Fibroblast of lung (primary cell): ENCODE data around the gene GNB3. TPM values are rescaled to one million over a fixed set of nuclear protein-coding genes. Genes with fewer than 3 reads are reported as not detected.
"Not testable (repeated sequence)": the region's sequence is repeated elsewhere in the genome, so short reads cannot be mapped to it uniquely, and the experiment has no call there.

Source experiments
- DNase-seq, 2 donors: peaks; one replicate each; pipeline versions ENCODE4 v3.0.0 to v3.0.0-alpha.2; 2010; ENCODE audit warnings: low read depth in 2 of 2
- H2AFZ ChIP-seq: 2 replicates; pipeline ENCODE4 v1.5.1; 2012; ENCODE audit warnings: low read length, control low read depth, inconsistent platforms
- H3K27ac ChIP-seq: 2 replicates; pipeline ENCODE4 v1.5.1; 2011; ENCODE audit warnings: low read length, control low read depth; ENCODE audit not compliant: insufficient read depth
- H3K27me3 ChIP-seq: 2 replicates; pipeline ENCODE4 v1.5.1; 2011; ENCODE audit warnings: mild to moderate bottlenecking, low read length; ENCODE audit not compliant: control insufficient read depth, insufficient read depth
- H3K36me3 ChIP-seq: 2 replicates; pipeline ENCODE4 v1.5.1; 2011; ENCODE audit warnings: low read length; ENCODE audit not compliant: control insufficient read depth, insufficient read depth
- H3K4me1 ChIP-seq: 2 replicates; pipeline ENCODE4 v1.5.1; 2011; ENCODE audit warnings: low read length; ENCODE audit not compliant: control insufficient read depth, insufficient read depth; ENCODE audit errors: extremely low read depth
- H3K4me2 ChIP-seq: 2 replicates; pipeline ENCODE4 v1.5.1; 2011; ENCODE audit warnings: low read length, control low read depth; ENCODE audit not compliant: insufficient read depth; ENCODE audit errors: extremely low read depth
- H3K4me3 ChIP-seq, 4 experiments: fragments of 200-600 bp in 1 of 4; sonication (generic) in 1 of 4; replicated peaks in 1 of 4; 2 replicates each; pipeline ENCODE4 v1.5.1; 2011 to 2016; ENCODE audit warnings: low read length in 4 of 4, low read depth in 3 of 4, mild to moderate bottlenecking in 3 of 4, control low read depth in 2 of 4, inconsistent platforms in 1 of 4, mixed read lengths in 1 of 4; ENCODE audit not compliant: insufficient read depth in 1 of 4; ENCODE audit errors: control extremely low read depth in 1 of 4
- H3K79me2 ChIP-seq: 2 replicates; pipeline ENCODE4 v1.5.1; 2012; ENCODE audit warnings: mild to moderate bottlenecking, low read length, inconsistent platforms; ENCODE audit not compliant: control insufficient read depth, insufficient read depth
- H3K9ac ChIP-seq: 2 replicates; pipeline ENCODE4 v1.5.1; 2011; ENCODE audit warnings: mild to moderate bottlenecking, low read length, control low read depth; ENCODE audit not compliant: insufficient read depth
- H3K9me3 ChIP-seq: 2 replicates; pipeline ENCODE4 v1.5.1; 2012; ENCODE audit warnings: low read depth, low read length; ENCODE audit not compliant: control insufficient read depth, insufficient read depth
- H4K20me1 ChIP-seq: 2 replicates; pipeline ENCODE4 v1.5.1; 2011; ENCODE audit warnings: low read length; ENCODE audit not compliant: control insufficient read depth, insufficient read depth; ENCODE audit errors: extremely low read depth
- EZH2 ChIP-seq: IDR thresholded peaks from 2 replicates; pipeline ENCODE4 v1.5.1; 2012; ENCODE audit warnings: low read length, control low read depth, mild to moderate bottlenecking; ENCODE audit errors: missing control alignments
- polyA plus RNA-seq, 2 donors: library from polyadenylated mRNA; depleted of rRNA in 1 of 2; stranded (reverse) in 1 of 2; unstranded in 1 of 2; fragments of >200 nt; gene quantifications; 2 replicates each; pipeline ENCODE4 v1.2.1, GENCODE V29; 2011 to 2012; ENCODE audit warnings: missing spikeins in 1 of 2
- total RNA-seq: library from RNA; depleted of rRNA; stranded (reverse); fragments of >200 nt; gene quantifications from 2 replicates; pipeline ENCODE4 v1.2.1, GENCODE V29; 2014
- TF ChIP-seq, protein P1 (sequence below), 2 donors: IDR thresholded peaks in 1 of 2; conservative IDR thresholded peaks in 1 of 2; 1 replicate in 1 of 2; 2 replicates in 1 of 2; pipeline ENCODE4 v1.5.1; 2011 to 2012; ENCODE audit warnings: low read length in 2 of 2, control low read depth in 1 of 2, inconsistent platforms in 1 of 2, low read depth in 1 of 2, mild to moderate bottlenecking in 1 of 2

Gene GNB3
- total and polyA plus RNA-seq, 2 donors (not counting 1 experiment from before 2014, with no cell fraction given): 1.7 to 2.7 TPM

DNA sequence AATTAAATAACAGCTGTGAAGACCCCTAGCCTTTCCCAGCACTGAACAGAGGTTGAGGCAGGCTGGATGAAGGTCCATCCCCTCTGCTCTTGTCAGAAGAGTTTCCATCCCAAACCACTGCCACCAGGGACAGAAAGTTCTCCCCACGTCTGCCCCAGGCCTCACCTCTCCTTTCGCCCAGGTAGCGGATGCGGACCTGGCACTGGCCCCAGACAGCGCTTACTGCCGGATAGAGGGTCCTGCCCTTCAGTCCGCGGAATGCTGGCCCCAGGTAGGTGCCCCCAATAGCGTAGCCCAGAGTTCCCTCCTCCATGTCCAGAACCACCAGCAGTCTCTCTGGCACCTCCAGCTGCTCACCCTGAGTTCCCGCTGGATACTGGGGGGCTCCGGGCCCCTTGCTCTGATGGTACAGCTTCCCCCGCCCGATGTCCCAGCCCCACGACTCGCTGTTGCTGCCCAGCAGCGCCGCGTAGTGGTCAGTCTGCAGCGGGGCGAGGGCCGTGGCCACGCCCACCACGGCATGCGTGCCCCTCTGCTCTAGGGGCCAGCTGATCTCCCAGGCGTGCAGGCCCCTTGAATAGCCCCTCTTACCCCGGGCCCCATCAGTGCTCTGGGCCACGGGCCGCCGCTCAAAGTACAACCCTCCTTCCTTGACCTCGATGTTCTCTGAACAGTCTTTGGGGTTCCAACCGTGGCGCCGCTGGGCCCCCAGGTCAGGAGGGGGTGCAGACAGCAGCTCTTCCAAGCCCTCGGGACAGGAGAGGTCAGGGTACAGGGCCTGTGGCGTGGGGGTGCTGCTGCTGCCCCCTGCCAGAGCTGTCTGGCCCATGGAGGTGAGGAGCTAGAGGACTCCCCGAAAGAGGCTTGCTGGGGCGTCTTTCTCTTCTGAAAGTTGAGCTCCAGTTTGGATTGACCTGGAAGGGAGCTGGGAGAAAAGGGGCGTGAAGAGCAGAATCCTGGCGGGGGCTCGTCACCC is 31.6 kb downstream of the GNB3 start:
- H3K9me3 ChIP-seq: no peaks in the 10 kb centered on the region
- TF ChIP-seq, protein P1, sequence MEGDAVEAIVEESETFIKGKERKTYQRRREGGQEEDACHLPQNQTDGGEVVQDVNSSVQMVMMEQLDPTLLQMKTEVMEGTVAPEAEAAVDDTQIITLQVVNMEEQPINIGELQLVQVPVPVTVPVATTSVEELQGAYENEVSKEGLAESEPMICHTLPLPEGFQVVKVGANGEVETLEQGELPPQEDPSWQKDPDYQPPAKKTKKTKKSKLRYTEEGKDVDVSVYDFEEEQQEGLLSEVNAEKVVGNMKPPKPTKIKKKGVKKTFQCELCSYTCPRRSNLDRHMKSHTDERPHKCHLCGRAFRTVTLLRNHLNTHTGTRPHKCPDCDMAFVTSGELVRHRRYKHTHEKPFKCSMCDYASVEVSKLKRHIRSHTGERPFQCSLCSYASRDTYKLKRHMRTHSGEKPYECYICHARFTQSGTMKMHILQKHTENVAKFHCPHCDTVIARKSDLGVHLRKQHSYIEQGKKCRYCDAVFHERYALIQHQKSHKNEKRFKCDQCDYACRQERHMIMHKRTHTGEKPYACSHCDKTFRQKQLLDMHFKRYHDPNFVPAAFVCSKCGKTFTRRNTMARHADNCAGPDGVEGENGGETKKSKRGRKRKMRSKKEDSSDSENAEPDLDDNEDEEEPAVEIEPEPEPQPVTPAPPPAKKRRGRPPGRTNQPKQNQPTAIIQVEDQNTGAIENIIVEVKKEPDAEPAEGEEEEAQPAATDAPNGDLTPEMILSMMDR (conservative IDR thresholded peaks at IDR 0.05 in 1 of 2, IDR thresholded peaks at IDR 0.05 in 1 of 2; ENCODE audit: low read depth in 1 of 2, low read length in 2 of 2): peak; percentile 91 to 92
- no peak for TF ChIP-seq EZH2
- peaks cover 18% of the 10 kb centered on the region for H3K36me3 ChIP-seq
- peak overlapping the region; percentile 81 to 94 (median 92) for H3K4me3 ChIP-seq
- DNase-seq: peak; percentile 58 to 63
- peaks cover 43% of the 10 kb centered on the region for H3K79me2 ChIP-seq
- H3K9ac ChIP-seq: peak overlapping the region; percentile 80
- no peak overlapping the region for H2AFZ ChIP-seq
- H3K4me1 ChIP-seq: peaks cover 28% of the 10 kb centered on the region
- H3K27ac ChIP-seq: peak overlapping the region; percentile 79
- H3K4me2 ChIP-seq: peak overlapping the region; percentile 99
- H4K20me1 ChIP-seq: peaks cover 4% of the 10 kb centered on the region
- H3K27me3 ChIP-seq: no peaks in the 10 kb centered on the region

DNA sequence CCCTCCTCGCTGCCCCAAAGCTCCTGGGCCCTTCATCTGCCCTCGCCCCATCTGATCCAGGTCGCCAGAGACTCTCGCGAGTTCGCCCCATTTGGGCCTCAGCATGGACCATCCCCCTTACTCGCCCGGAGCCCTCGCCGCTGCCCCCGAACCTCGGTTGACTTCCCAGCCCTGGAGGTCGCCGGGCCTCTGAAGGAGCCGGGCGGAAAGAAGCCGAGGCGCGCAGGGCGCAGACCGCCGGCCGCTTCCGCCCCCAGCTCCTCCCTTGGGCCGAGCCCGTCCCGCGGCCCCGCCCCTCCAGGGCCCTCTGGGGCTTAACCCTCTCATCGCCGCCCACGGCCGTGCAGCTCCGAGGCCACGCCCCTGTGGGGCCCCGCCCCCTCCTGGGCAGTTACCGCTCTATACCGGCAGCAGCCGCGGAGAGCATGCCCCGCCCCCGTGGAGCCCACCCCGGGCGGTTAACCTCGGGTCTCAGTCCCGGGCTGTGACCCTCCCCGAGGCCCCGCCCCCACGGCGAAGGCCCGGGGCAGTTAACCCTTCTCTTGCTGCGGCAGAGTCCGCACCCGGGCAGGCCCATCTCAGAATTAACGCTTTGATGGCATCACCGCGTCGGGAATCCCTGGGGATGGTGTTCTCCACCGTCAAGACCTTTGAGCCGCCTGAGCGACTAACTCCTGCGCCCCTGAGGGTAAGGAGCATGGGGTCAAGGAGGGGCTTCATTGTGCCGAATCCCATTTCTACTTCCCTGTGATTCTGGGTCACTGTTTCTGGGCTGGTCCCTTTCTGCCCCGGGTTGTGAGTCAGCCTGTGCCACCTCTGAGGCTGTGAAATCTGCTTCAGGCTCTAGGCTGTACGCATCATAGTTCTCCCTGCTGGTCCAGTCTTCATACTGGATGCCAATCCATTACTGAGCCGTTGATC is 32.6 kb downstream of the GNB3 start, which contains the start of gene SPSB2:
Gene SPSB2 (minus strand): TSS at position 210 of the 921 bp plus-strand sequence. CDS start 402 bp downstream, outside the sequence.
- DNase-seq: peak; percentile 92 to 94
- Histone ChIP-seq H4K20me1 (peaks cover 4% of the 10 kb centered on the region), H3K4me1 (peaks cover 28% of the 10 kb centered on the region), H2AFZ (peak within 1 kb of the TSS; percentile 80), H3K27ac (peak within 1 kb of the TSS; percentile 79), H3K4me2 (peak within 1 kb of the TSS; percentile 99), H3K4me3 (peak within 1 kb of the TSS; percentile 81 to 94 (median 92)), H3K79me2 (peaks cover 33% of the 10 kb centered on the region), H3K9ac (peak within 1 kb of the TSS; percentile 80), H3K9me3 (no peaks in the 10 kb centered on the region), H3K36me3 (peaks cover 18% of the 10 kb centered on the region), H3K27me3 (no peaks in the 10 kb centered on the region)
- TF ChIP-seq, protein P1 (conservative IDR thresholded peaks at IDR 0.05 in 1 of 2, IDR thresholded peaks at IDR 0.05 in 1 of 2; ENCODE audit: low read depth in 1 of 2, low read length in 2 of 2): no peak
- no peak for TF ChIP-seq EZH2

DNA sequence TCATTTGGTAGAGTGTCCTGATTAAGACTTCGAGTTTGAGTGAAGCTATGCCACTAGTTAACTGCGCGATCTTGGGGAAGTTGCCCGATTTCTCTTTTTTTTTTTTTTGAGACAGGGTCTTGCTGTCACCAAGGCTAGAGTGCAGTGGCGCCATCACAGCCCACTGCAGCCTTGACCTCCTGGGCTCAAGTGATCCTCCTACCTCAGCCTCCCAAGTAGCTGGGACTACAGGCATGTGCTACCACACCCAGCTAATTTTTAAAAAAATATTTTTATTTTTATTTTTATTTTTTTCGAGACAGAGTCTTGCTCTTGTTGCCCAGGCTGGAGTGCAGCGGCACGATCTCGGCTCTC is 33.3 kb downstream of the GNB3 start:
- peak overlapping the region; percentile 80 for H2AFZ ChIP-seq
- H3K27me3 ChIP-seq, DNase-seq, H4K20me1 ChIP-seq, H3K9me3 ChIP-seq: not testable (repeated sequence)
- peaks cover 18% of the 10 kb centered on the region for H3K36me3 ChIP-seq
- peaks cover 26% of the 10 kb centered on the region for H3K4me1 ChIP-seq
- peak overlapping the region; percentile 94 for H3K4me2 ChIP-seq
- H3K4me3 ChIP-seq: peak overlapping the region; percentile 72 to 94 (median 92)
- H3K79me2 ChIP-seq: peaks cover 26% of the 10 kb centered on the region
- peak overlapping the region; percentile 77 for H3K27ac ChIP-seq
- peak overlapping the region; percentile 80 for H3K9ac ChIP-seq

DNA sequence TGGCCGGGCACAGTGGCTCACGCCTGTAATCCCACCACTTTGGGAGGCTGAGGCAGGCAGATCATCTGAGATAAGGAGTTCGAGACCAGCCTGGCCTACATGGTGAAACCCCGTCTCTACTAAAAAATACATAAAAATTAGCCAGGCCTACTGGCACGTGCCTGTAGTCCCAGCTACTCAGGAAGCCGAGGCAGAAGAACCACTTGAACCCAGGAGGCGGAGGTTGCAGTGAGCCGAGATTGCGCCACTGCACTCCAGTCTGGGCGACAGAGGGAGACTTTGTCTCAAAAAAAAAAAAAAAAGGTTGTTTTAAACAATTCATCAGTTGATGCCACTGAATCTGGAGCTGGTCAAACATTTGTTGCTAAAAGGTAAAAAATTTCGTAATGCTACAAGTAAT is 39.1 kb downstream of the GNB3 start:
- DNase-seq, H3K9me3 ChIP-seq, H3K79me2 ChIP-seq, H3K4me2 ChIP-seq, H3K36me3 ChIP-seq, H4K20me1 ChIP-seq, H3K4me1 ChIP-seq, H3K27me3 ChIP-seq, H2AFZ ChIP-seq, H3K27ac ChIP-seq, H3K9ac ChIP-seq, H3K4me3 ChIP-seq: not testable (repeated sequence)
